Adrenal gland (tissue), 12 donors: Measurements from ENCODE around the gene MGRN1. TPM values are rescaled to one million over a fixed set of nuclear protein-coding genes. Genes with fewer than 3 reads are reported as not detected.

ENCODE experiments used
- DNase-seq, 7 donors: peaks; one replicate each; pipeline ENCODE4 v3.0.0-alpha.2; 2019 to 2020
- H3K27ac ChIP-seq, 5 donors: fragments of 200-600 bp; sonication (generic) in 4 of 5; 1 replicate in 3 of 5; 2 replicates in 2 of 5; pipeline versions ENCODE4 v1.5.1 to v1.8.0; 2016 to 2020; ENCODE audit warnings: mild to moderate bottlenecking in 1 of 5
- H3K27me3 ChIP-seq: fragments of 200-600 bp; 2 replicates; pipeline ENCODE4 v1.8.0; 2021
- H3K36me3 ChIP-seq, 2 donors: fragments of 200-600 bp; replicated peaks in 1 of 2; 1 replicate in 1 of 2; 2 replicates in 1 of 2; pipeline versions ENCODE4 v1.5.1 to v1.8.0; 2018 to 2022
- H3K4me1 ChIP-seq, 2 donors: fragments of 200-600 bp; replicated peaks in 1 of 2; 1 replicate in 1 of 2; 2 replicates in 1 of 2; pipeline versions ENCODE4 v1.5.1 to v1.8.0; 2018 to 2021
- H3K4me3 ChIP-seq, 4 donors: fragments of 200-600 bp; sonication (generic) in 3 of 4; one replicate each; pipeline ENCODE4 v1.5.1; 2016 to 2018
- H3K9me3 ChIP-seq, 3 donors: fragments of 200-600 bp; sonication (generic) in 1 of 3; replicated peaks in 1 of 3; 1 replicate in 2 of 3; 2 replicates in 1 of 3; pipeline versions ENCODE4 v1.5.1 to v1.8.0; 2016 to 2021
- POLR2A ChIP-seq, 2 donors: fragments of 450-650 bp; IDR thresholded peaks; one replicate each; pipeline ENCODE4 v1.6.1; 2017; ENCODE audit warnings: antibody characterized with exemption in 2 of 2, mild to moderate bottlenecking in 2 of 2, moderate library complexity in 1 of 2
- WGBS, 4 donors: extraction: QIAGEN DNeasy Blood & Tissue Kit in 2 of 4; methylation state at CpG; one replicate each; pipeline versions ENCODE4 v1.1.5 to v1.1.7; 2013 to 2017; 5-methylcytosine and 5-hydroxymethylcytosine counted together
- intact Hi-C, 2 donors: fragments of 100-400 bp; cut with DNase I; formaldehyde crosslinking; loops; one replicate each; pipeline versions ENCODE4 v1.14.1 to v1.15.0; 2022 to 2023
- polyA plus RNA-seq, 3 donors: library from polyadenylated mRNA; stranded (reverse); fragments of 200-250 nt in 2 of 3; fragments of 350-450 nt in 1 of 3; fragmentation: Illumina TruSeq in 1 of 3; extraction: RNeasy Lipid Tissue Mini Kit (QIAGEN cat#74804) in 1 of 3; gene quantifications; one replicate each; pipeline ENCODE4 v1.2.3, GENCODE V29; 2013 to 2014
- total RNA-seq, 9 donors: library from RNA; depleted of rRNA in 4 of 9; stranded (reverse); fragments of >200 nt in 4 of 9; fragments of 120-200 nt in 1 of 9; fragmentation: NEBNext Ultra II Directional in 1 of 9; extraction: Animal tissue kit (Norgen Biotek cat#: 25700) in 1 of 9; gene quantifications; one replicate each; pipeline versions ENCODE4 v1.1.0 to v1.2.4, GENCODE V29; 2013 to 2023
- TF ChIP-seq, protein P1 (sequence below), 6 experiments: fragments of 450-650 bp in 4 of 6; fragments of 200-600 bp in 2 of 6; sonication (generic) in 1 of 6; IDR thresholded peaks; 1 replicate in 5 of 6; 2 replicates in 1 of 6; pipeline versions ENCODE4 v1.5.1 to v1.8.0; 2016 to 2021; ENCODE audit warnings: antibody characterized with exemption in 6 of 6, mild to moderate bottlenecking in 2 of 6, moderate library complexity in 1 of 6
- donor health status: healthy with polysubstance abuse.
- donor health status: Bipolar disorder and iron deficiency.
- donor health status: DM: yes; HTN: yes; CAD: no.
- donor health status: DM: no; HTN: no; CAD: no.
- donor health status: DM: no; HTN: no; CAD: no.
- donor health status: DM: yes; HTN: yes; CAD: no.

The MGRN1 gene
- total and polyA plus RNA-seq, 12 donors = 17.5 to 94.1 (median 58.4) TPM

DNA sequence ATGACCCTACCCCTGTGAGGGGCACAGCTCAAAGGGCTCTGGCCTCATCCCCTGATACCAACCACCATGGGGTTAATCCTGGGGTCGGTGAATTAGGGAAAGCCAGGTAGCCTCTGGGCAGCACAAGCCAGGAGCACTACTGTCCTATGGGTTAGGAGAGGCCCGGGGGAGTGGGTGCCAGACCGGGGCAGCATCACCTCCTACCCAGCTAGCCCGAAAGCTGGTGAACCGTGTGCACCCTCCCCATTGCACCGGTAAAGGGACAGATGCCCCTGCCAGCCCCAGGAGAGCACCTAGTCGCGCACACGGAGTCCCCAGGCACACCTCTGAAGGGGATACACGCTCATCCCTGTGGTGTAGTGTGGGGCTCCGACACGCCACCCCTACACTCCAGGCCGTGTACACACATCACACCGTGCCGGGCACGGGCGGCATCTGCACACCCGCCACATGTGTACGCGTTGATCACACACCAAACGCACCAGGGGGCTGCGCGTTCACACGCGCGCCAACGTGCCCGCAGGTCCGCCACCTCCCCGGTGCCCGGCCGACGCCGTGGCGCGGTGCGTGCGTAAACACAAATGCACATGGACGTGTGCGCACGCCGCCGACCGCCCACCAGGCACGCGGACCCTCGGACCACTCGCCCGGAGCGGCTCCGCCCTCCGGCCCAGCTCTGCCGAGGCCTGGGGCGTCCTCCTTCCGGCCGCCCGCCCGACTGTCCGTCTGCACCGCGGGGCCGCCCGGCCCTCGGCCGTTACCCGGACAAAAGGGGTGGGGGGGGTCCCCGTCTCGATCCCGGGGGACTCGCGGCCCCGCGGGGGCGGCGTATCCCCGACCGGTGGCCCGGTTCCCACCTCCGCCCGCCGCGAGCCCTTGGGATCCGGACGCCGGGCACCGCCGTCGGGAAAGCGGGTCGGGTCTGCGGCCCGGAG is 10.7 kb upstream of the MGRN1 start:
- Histone ChIP-seq H3K36me3 (peaks cover 0 to 4% of the 10 kb centered on the region in 2 donors), H3K4me3 (peak overlapping the region; percentile 34 to 100 (median 62)), H3K4me1 (peaks cover 19 to 47% of the 10 kb centered on the region in 2 donors), H3K9me3 (no peaks in the 10 kb centered on the region), H3K27me3 (no peaks in the 10 kb centered on the region), H3K27ac (peak overlapping the region in 4 of 5 donors; percentile 73 to 95 (median 86))
- WGBS, 4 donors = 0 to 1% (median 0%) methylated on average over 3 to 92 of the region's 92 CpGs
- DNase-seq = peak in 5 of 7 donors; percentile 35 to 71 (median 46)
- intact Hi-C loops = no loop called here
- TF ChIP-seq, protein P1, sequence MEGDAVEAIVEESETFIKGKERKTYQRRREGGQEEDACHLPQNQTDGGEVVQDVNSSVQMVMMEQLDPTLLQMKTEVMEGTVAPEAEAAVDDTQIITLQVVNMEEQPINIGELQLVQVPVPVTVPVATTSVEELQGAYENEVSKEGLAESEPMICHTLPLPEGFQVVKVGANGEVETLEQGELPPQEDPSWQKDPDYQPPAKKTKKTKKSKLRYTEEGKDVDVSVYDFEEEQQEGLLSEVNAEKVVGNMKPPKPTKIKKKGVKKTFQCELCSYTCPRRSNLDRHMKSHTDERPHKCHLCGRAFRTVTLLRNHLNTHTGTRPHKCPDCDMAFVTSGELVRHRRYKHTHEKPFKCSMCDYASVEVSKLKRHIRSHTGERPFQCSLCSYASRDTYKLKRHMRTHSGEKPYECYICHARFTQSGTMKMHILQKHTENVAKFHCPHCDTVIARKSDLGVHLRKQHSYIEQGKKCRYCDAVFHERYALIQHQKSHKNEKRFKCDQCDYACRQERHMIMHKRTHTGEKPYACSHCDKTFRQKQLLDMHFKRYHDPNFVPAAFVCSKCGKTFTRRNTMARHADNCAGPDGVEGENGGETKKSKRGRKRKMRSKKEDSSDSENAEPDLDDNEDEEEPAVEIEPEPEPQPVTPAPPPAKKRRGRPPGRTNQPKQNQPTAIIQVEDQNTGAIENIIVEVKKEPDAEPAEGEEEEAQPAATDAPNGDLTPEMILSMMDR (IDR thresholded peaks at IDR 0.05) = no peak
- no peak for TF ChIP-seq POLR2A (IDR thresholded peaks at IDR 0.05)

DNA sequence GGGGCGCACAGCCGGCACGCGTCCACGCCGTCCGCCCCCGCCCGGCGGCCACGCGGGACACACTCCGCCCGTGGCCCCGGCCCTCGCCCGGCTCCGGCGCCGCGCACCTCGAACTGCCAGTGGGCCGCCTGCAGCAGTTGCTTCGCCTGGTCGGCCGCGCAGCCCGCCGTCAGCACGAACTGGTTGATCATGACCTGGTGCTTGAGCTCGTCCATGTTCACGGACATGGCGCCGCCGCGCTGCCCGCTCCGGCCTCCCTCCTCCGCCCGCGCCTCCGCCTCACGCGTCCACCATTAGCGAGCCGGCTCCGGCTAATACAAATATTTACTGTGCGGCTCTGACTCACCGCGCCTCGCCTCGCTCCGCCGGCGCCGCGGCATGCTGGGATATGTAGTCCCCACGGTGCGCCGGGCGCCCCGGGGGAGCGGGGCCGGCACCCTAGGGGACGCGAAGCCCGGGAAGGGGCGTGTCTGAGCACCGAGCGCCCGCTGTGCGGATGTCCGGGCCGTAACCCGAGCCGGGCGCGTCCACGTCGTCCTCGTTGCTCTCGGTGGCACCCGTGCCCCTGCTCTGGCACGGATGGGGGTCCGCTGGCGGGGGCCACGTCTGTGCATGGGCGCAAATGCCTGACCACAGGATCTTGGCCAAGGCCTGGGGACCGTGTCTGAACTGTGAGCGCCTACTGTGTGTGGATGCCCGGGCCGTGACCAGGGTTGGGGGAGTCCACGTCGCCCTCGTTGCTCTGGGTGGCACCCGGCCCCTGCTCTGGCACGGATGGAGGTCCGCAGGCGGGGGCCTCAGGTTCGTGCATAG is 9.8 kb upstream of the MGRN1 start, which contains the start of gene UBALD1:
Gene UBALD1, minus strand, starts transcription at position 318 of the 813 bp plus-strand sequence. Its CDS starts 91 bp downstream, at position 227.
- Histone ChIP-seq H3K27ac (peak within 1 kb of the TSS; percentile 70 to 95 (median 83)), H3K4me3 (peak within 1 kb of the TSS; percentile 34 to 100 (median 62)), H3K36me3 (no peaks in the 10 kb centered on the region), H3K9me3 (no peaks in the 10 kb centered on the region), H3K27me3 (no peaks in the 10 kb centered on the region), H3K4me1 (peaks cover 19 to 47% of the 10 kb centered on the region in 2 donors)
- WGBS, 4 donors = 8 to 16% (median 8%) methylated on average over 13 to 100 of the region's 100 CpGs; no CpG with 5 or more reads in 1 of the 4 donors
- TF ChIP-seq, protein P1 (IDR thresholded peaks at IDR 0.05) = no peak
- TF ChIP-seq POLR2A (IDR thresholded peaks at IDR 0.05) = peak; percentile 79 to 96
- intact Hi-C loops = no loop called here
- DNase-seq = peak; percentile 83 to 94 (median 88)

DNA sequence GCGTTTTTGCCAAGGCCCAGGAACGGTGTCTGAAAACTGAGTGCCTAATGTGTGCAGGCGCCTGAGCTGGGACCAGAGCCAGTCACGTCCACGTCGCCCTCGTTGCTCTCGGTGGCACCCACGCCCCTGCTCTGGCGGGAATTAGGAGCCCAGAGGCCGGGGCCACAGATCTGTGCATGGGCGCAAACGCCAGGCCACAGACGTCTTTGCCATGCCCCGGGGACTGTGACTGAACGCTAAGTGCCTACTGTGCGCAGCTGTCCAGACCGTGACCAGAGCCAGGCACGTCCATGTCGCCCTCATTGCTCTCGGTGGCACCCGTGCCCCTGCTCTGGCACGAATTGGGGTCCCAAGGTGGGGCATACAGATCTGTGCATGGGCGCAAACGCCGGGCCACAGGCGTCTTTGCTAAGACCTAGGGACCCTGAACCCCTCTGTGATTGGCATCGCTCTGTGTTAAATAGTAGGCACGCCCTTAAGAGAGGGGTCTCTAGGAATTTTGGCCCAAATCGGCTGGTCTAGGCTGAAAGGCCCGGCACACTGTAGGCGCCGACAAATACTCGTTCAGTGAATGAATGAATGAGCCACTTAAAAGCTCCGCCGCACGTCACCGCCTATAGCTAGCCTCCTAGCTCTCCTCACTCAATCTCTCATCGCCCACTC is 9.1 kb upstream of the MGRN1 start:
- intact Hi-C loops = no loop called here
- H3K4me1 ChIP-seq = peaks cover 19 to 47% of the 10 kb centered on the region in 2 donors

More for the DNA sequence above, 9.1 kb upstream of the MGRN1 start:
- DNase-seq = peak in 5 of 7 donors; percentile 33 to 75 (median 47)
- Histone ChIP-seq H3K27ac (peak overlapping the region; percentile 70 to 95 (median 83)), H3K27me3 (no peaks in the 10 kb centered on the region), H3K9me3 (no peaks in the 10 kb centered on the region), H3K4me3 (peak overlapping the region in 2 of 4 donors; percentile 62 to 100), H3K36me3 (no peaks in the 10 kb centered on the region)
- 59 to 81% (median 71%) methylated on average over 10 to 39 of the region's 39 CpGs for WGBS, 4 donors
- TF ChIP-seq, protein P1 (IDR thresholded peaks at IDR 0.05) = no peak
- TF ChIP-seq POLR2A (IDR thresholded peaks at IDR 0.05) = no peak
